D721Med (cell line): ENCODE results near the gene MAPKAPK5.

Experiments
- DNase-seq: peaks from one replicate; pipeline ENCODE4 v3.0.0; 2011; ENCODE audit warnings: low spot score; ENCODE audit not compliant: insufficient read length
- FAIRE-seq: peaks from 2 replicates; lab custom pipeline; 2011; peaks lifted over from hg19 to GRCh38; lab: Jason Lieb, UNC
- CTCF ChIP-seq: IDR thresholded peaks from 2 replicates; pipeline ENCODE4 v1.5.1; 2012; ENCODE audit warnings: mild to moderate bottlenecking, control low read depth; ENCODE audit not compliant: insufficient read depth; ENCODE audit errors: missing control alignments

Gene MAPKAPK5

GRCh38 chr12:111846016-111846415 is 4.0 kb downstream of the MAPKAPK5 start:
- DNase-seq (no peak), FAIRE-seq (no peak)
- TF ChIP-seq CTCF, result no peak

GRCh38 chr12:111850526-111850925 is 8.5 kb downstream of the MAPKAPK5 start:
- no peak for DNase-seq
- no peak for FAIRE-seq
- TF ChIP-seq CTCF, result no peak

DNA sequence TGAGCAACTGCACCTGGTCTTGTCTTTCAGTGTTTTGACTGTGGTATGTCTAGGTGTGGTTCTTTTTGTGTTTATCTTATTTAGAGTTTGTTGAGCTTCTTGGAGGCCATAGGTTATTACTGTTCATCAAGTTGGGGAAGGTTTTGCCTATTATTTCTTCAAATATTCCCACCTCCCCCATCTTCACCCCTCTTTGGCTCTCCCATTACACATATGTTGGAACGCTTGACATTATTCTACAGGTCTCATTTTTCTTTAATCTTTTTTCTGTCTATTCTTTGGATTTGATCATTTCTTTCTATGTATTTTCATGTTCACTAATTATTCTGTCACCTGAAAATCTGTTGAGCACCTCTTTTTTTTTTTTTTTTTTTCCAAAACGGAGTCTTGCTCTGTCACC is 16.2 kb downstream of the MAPKAPK5 start:
- DNase-seq, result no peak
- no peak for TF ChIP-seq CTCF
- no peak for FAIRE-seq

GRCh38 chr12:111858778-111859177 is 16.8 kb downstream of the MAPKAPK5 start:
- no peak for FAIRE-seq
- TF ChIP-seq CTCF, result no peak
- no peak for DNase-seq

GRCh38 chr12:111864913-111865312 is 22.9 kb downstream of the MAPKAPK5 start:
- no peak for DNase-seq
- no peak for TF ChIP-seq CTCF
- no peak for FAIRE-seq

GRCh38 chr12:111867531-111867930 is 25.5 kb downstream of the MAPKAPK5 start:
- DNase-seq, result no peak
- TF ChIP-seq CTCF, result no peak
- no peak for FAIRE-seq

- DNase-seq (no peak), FAIRE-seq (peak; percentile 70)
- TF ChIP-seq CTCF, result no peak
Measured at GRCh38 chr12:111868676-111869588, 26.9 kb downstream of the MAPKAPK5 start.
